ENCODE measurements around the gene RBM33. TPM values are rescaled to one million over a fixed set of nuclear protein-coding genes. Genes with fewer than 3 reads are reported as not detected.

RBM33 gene
- polyA plus RNA-seq, 1 donor (not counting 4 experiments of a cell fraction or from before 2014, with no cell fraction given) = 8.9 TPM

DNA sequence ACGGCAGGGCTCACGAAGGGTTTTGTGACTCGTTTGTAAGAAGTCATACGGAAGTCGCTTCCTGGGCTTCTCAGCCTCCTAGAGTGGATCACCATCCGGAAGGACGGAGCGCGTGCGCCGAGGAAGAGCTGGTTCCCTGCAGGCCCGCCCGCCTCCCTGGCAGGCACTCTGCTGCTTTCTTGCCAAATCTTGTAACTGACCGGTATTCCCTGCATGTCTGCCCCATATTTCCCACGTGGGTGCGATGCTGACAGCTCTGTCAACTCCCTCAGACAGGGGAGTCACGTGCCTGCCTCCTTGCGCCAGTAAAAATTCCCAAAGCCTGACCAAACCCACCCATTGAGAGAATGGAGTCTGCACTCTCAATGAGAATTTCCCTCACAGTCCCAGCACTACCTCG is 155.1 kb downstream of the RBM33 start:
- H3K9me1 ChIP-seq (ENCODE audit: control insufficient read depth, extremely low read depth, insufficient read depth, low read length) = no peaks in the 10 kb centered on the region
- H2AFZ ChIP-seq (ENCODE audit: control insufficient read depth, low read length) = peak overlapping the region; percentile 46
- no peaks in the 10 kb centered on the region for H4K20me1 ChIP-seq (ENCODE audit: control insufficient read depth, extremely low read depth, insufficient read depth, low read length)
- peak overlapping the region in 1 of 3 experiments; percentile 6 for H3K4me3 ChIP-seq (ENCODE audit: control insufficient read depth in 2 of 3, extremely low read depth in 1 of 3, insufficient read depth in 2 of 3, low read depth in 1 of 3, low read length in 3 of 3)
- peaks cover 70% of the 10 kb centered on the region for H3K27me3 ChIP-seq (ENCODE audit: control insufficient read depth, extremely low read depth, insufficient read depth, low read length)
- no peak overlapping the region for H3K4me2 ChIP-seq (ENCODE audit: control insufficient read depth, extremely low read depth, insufficient read depth, low read depth, low read length)
- no peak overlapping the region for H3K9ac ChIP-seq (ENCODE audit: control insufficient read depth, extremely low read depth, insufficient read depth, low read length)
- no peak for DNase-seq (ENCODE audit: low read depth, low spot score)
- H3K36me3 ChIP-seq (ENCODE audit: control insufficient read depth in 2 of 2, extremely low read depth in 1 of 2, insufficient read depth in 2 of 2, low read length in 2 of 2) = no peaks in the 10 kb centered on the region
- H3K79me2 ChIP-seq (ENCODE audit: control insufficient read depth, insufficient read depth, low read length) = no peaks in the 10 kb centered on the region
- dilution Hi-C loops (cut with MboI; ENCODE audit: extremely low pct_ligation_motif_present, low sequenced_read_pairs) = no loop called here
- H3K9me3 ChIP-seq (ENCODE audit: control insufficient read depth, low read depth, low read length) = no peaks in the 10 kb centered on the region
- FAIRE-seq = no peak
- H3K27ac ChIP-seq (ENCODE audit: control insufficient read depth, insufficient read depth, low read length) = no peak overlapping the region
- TF ChIP-seq CTCF (optimal IDR thresholded peaks at IDR 0.05 in 1 of 3, IDR thresholded peaks at IDR 0.05 in 1 of 3, conservative IDR thresholded peaks at IDR 0.05 in 1 of 3; ENCODE audit: extremely low read depth in 1 of 3, insufficient read depth in 2 of 3, low read length in 3 of 3) (no peak), EZH2 (IDR thresholded peaks at IDR 0.05; ENCODE audit: low read length) (no peak)
- H3K4me1 ChIP-seq (ENCODE audit: control insufficient read depth, extremely low read depth, insufficient read depth, low read length) = peaks cover 14% of the 10 kb centered on the region

- no peaks in the 10 kb centered on the region for H3K79me2 ChIP-seq (ENCODE audit: control insufficient read depth, insufficient read depth, low read length)
- H3K27me3 ChIP-seq (ENCODE audit: control insufficient read depth, extremely low read depth, insufficient read depth, low read length) = peaks cover 77% of the 10 kb centered on the region
- no peak overlapping the region for H3K4me2 ChIP-seq (ENCODE audit: control insufficient read depth, extremely low read depth, insufficient read depth, low read depth, low read length)
- FAIRE-seq = no peak
- H3K27ac ChIP-seq (ENCODE audit: control insufficient read depth, insufficient read depth, low read length) = no peak overlapping the region
- H3K9me1 ChIP-seq (ENCODE audit: control insufficient read depth, extremely low read depth, insufficient read depth, low read length) = no peaks in the 10 kb centered on the region
- DNase-seq (ENCODE audit: low read depth, low spot score) = no peak
- H3K9ac ChIP-seq (ENCODE audit: control insufficient read depth, extremely low read depth, insufficient read depth, low read length) = no peak overlapping the region
- peaks cover 21% of the 10 kb centered on the region for H3K4me1 ChIP-seq (ENCODE audit: control insufficient read depth, extremely low read depth, insufficient read depth, low read length)
- H2AFZ ChIP-seq (ENCODE audit: control insufficient read depth, low read length) = no peak overlapping the region
- TF ChIP-seq EZH2 (IDR thresholded peaks at IDR 0.05; ENCODE audit: low read length) (no peak), CTCF (optimal IDR thresholded peaks at IDR 0.05 in 1 of 3, IDR thresholded peaks at IDR 0.05 in 1 of 3, conservative IDR thresholded peaks at IDR 0.05 in 1 of 3; ENCODE audit: extremely low read depth in 1 of 3, insufficient read depth in 2 of 3, low read length in 3 of 3) (no peak)
- dilution Hi-C loops (cut with MboI; ENCODE audit: extremely low pct_ligation_motif_present, low sequenced_read_pairs) = loop anchor here (25.0 kb wide), 1 partner anchor 887 kb away; no protein-coding TSS in a partner anchor
- no peaks in the 10 kb centered on the region for H3K36me3 ChIP-seq (ENCODE audit: control insufficient read depth in 2 of 2, extremely low read depth in 1 of 2, insufficient read depth in 2 of 2, low read length in 2 of 2)
- no peak overlapping the region for H3K4me3 ChIP-seq (ENCODE audit: control insufficient read depth in 2 of 3, extremely low read depth in 1 of 3, insufficient read depth in 2 of 3, low read depth in 1 of 3, low read length in 3 of 3)
- no peaks in the 10 kb centered on the region for H4K20me1 ChIP-seq (ENCODE audit: control insufficient read depth, extremely low read depth, insufficient read depth, low read length)
- no peaks in the 10 kb centered on the region for H3K9me3 ChIP-seq (ENCODE audit: control insufficient read depth, low read depth, low read length)
These were observed 155.8 kb downstream of the RBM33 start for GRCh38 chr7:155800301-155800700.
